ENCODE data around the gene IDE. TPM values are rescaled to one million over a fixed set of nuclear protein-coding genes. Genes with fewer than 3 reads are reported as not detected.

Gene IDE
- total RNA-seq, 1 experiment from 2014 or later, result 61.4 TPM

GRCh38 chr10:92569071-92569470, 4.8 kb downstream of the IDE start:
- DNase-seq (ENCODE audit: extremely low read depth, low read depth), result no peak

DNA sequence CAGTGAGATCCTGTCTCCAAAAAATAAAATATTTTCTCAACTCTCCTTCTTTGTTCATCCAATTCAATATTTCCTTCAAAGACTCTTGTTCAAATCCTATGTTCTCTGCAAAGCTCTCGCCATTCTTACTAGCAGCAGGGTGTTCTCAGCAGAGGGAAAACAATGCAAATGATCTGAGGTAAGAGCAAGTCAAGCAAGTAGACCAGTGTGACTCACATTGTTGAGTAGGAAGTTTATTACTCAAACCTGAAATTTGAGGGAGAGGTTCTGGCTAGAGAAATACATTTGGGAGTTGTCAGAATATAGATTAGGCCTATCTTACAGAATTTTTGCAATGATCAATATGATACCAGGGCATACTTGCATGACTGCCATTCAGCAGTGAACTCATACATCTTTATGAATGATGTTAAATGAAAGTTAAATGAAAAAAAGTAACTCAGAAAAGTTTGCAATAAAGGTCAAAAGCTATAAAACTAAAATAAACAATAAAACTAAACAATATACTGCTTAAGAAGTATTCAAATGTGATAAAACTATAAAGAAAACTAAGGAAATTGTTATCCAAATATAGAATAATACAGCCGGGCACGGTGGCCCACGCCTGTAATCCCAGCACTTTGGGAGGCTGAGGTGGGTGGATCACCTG, 5.8 kb downstream of the IDE start:
- DNase-seq (ENCODE audit: extremely low read depth, low read depth), result no peak

- DNase-seq (ENCODE audit: extremely low read depth, low read depth), result no peak
These were observed 11.5 kb downstream of the IDE start for GRCh38 chr10:92562424-92562823.

DNA sequence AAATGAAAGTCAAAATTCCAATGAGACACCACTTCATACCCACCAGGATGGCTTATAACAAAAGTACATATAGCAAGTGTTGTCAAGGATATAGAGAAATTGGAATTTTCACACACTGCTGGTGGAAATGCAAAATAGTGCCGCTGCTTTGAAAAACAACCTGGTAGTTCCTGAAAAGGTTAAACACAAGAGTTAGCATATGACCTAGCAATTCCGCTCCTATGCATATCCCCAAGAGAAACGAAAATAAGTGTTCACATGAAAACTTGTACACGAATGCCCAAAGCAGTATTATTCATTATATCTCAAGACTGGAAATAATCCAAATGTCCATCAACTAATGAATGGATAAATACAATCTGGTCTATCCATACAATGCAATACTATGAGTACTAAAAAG, 14.8 kb downstream of the IDE start:
- no peak for DNase-seq (ENCODE audit: extremely low read depth, low read depth)

DNA sequence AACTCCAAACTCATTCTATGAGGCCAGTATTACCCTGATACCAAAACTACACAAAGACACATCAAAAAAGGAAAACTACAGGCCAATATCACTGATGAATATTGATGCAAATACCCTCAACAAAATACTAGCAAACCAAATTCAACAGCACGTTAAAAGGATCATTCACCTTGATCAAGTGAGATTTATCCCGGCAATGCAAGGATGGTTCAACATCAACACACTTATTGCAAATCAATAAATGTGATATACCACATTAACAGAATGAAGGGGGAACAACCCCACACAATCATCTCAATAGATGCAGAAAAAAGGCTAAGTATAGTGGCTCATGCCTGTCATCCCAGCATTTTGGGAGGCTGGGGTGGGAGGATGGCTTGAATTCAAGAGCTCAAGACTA, 19.9 kb downstream of the IDE start:
- DNase-seq (ENCODE audit: extremely low read depth, low read depth), result no peak

GRCh38 chr10:92552310-92552709, 21.6 kb downstream of the IDE start:
- no peak for DNase-seq (ENCODE audit: extremely low read depth, low read depth)

DNA sequence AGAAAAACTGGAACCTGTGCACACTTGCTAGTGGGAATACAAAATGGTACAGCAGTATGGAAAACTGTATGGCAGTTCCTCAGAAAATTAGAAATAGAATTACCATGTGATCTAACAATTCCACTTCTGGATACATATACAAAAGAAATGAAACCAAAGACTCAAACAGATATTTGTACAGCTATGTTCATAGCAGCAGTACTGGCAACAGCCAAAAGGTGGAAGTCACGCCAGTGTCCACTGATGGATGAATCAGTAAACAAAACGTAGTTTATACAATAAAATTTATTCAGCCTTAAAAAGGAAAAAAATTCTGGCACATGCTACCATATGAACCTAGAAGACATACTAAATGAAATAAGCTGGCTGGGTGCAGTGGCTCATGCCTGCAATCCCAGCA, 23.0 kb downstream of the IDE start:
- DNase-seq (ENCODE audit: extremely low read depth, low read depth), result no peak

DNA sequence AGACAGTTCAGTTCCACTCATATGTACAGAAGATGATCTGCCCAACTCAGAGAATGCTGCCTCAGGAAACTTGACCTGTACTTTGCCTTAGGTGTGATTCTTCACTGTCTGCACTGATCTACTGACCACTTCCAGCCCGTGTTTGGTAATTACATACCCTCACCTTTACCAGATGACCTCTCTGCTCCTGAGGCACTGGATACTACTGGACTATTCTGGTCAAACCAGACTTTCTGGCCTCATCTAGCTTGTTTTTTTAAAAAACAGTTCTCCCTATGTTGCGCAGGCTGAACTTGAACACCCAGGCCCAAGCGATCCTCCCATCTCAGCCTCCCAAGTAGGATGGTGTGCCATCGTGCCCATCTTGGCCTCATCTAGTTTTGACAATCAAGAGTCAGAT, 26.2 kb downstream of the IDE start:
- DNase-seq (ENCODE audit: extremely low read depth, low read depth), result no peak

GRCh38 chr10:92545556-92545955, 28.3 kb downstream of the IDE start:
- DNase-seq (ENCODE audit: extremely low read depth, low read depth), result no peak

GRCh38 chr10:92544296-92544695, 29.6 kb downstream of the IDE start:
- no peak for DNase-seq (ENCODE audit: extremely low read depth, low read depth)

DNA sequence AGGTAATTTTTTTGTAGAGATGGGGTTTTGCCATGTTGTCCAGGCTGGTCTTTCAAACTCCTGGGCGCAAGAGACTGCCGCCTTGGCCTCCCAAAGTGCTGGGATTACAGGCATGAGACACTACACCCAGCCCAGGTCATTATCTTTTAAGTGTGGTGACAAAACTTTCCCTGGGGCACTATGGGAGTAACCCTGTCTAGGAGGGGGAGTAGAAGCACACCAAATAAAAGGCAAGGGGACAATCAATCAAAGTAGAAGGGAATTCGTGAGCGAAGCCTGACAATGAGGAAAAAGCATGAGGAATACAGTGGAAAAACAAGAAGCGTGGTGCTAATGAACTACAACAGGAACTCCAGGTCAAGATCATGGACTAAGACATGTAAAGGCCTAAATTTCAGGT, 31.4 kb downstream of the IDE start:
- DNase-seq (ENCODE audit: extremely low read depth, low read depth), result no peak

- DNase-seq (ENCODE audit: extremely low read depth, low read depth), result no peak
These were observed 32.3 kb downstream of the IDE start for GRCh38 chr10:92541583-92541982.

GRCh38 chr10:92538231-92538958, 35.5 kb downstream of the IDE start:
- no peak for DNase-seq (ENCODE audit: extremely low read depth, low read depth)

- no peak for DNase-seq (ENCODE audit: extremely low read depth, low read depth)
These were observed 42.9 kb downstream of the IDE start for GRCh38 chr10:92530891-92531535.

DNA sequence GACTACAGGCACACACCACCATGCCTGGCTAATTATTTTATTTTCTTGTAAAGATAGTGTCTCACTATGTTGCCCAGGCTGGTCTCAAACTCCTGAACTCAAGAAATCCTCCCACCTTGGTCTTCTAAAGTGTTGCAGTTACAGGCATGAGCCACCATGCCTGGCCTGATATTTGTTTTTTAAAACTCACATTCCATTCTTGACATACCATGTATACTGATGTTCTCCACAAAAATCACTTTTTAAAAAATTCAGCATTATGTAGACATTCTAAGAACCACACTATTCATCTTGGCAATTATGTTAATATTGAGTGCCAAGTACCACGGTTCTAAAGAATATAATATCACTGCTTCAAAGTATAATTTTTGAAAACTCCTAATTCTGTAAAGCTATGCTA, 43.5 kb downstream of the IDE start:
- no peak for DNase-seq (ENCODE audit: extremely low read depth, low read depth)

DNA sequence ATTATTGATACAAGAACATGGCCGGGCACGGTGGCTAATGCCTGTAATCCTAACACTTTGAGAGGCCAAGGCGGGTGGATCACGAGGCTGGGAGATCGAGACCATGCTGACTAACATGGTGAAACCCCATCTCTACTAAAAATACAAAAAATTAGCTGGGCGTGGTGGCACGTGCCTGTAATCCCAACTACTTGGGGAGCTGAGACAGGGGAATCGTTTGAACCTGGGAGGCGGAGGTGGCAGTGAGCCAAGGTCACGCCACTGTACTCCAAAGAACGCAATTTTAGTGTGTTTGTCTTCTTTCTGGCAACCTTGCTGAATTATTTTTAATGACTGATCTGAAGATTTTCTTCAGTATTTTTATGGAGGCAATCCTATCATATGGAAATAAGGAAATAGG, 46.2 kb downstream of the IDE start:
- no peak for DNase-seq (ENCODE audit: extremely low read depth, low read depth)

- DNase-seq (ENCODE audit: extremely low read depth, low read depth), result no peak
These were observed 50.3 kb downstream of the IDE start for GRCh38 chr10:92523639-92524038.

- DNase-seq (ENCODE audit: extremely low read depth, low read depth), result peak; percentile 68
These were observed 56.7 kb downstream of the IDE start for GRCh38 chr10:92517034-92517655.

DNA sequence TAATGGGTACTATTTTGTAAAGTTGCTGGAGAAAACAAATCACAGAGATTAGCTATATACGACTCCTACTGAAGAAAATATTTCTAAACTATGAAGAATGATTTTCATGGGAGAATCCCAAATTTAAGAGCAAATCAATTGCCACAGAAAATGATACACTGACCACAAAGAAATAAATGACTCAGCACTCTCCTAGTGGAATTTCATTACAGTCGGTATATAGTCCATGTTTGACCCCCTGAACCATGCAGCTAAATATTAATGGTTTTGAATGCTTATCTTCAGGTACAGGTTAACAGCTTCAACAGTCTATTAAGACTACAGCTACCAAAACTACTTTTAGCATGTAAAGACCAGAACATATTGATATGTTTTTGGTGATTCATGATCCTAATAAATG, 65.0 kb downstream of the IDE start:
- DNase-seq (ENCODE audit: extremely low read depth, low read depth), result no peak

DNA sequence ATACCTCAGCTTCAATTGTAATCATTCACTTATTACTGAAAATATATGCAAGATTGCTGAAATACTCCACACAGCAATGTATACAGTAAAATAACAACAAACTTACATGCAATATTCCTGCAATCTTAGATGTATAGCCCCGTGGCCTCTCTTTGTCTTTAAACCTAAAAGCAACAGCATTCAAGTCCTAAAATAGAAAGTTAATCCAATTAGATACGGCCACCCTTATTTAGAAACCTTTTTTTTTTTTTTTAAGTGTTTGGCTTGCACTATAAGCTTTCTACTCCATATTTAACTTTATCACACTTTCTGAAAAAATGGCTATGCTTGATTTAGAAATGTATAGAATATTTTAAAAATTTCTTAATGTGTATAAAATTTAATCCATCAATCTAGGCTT, 67.6 kb downstream of the IDE start:
- DNase-seq (ENCODE audit: extremely low read depth, low read depth), result no peak

- DNase-seq (ENCODE audit: extremely low read depth, low read depth), result no peak
These were observed 68.8 kb downstream of the IDE start for GRCh38 chr10:92505044-92505443.

Measured in NCI-H460 (cell line).